DND-41 (cell line): Measurements from ENCODE around the gene UCK2.

Source experiments
- ATAC-seq: fragments of 200-7000 bp; cut with Tn5 transposase; 3 replicates; pipeline ENCODE4 v1.9.1; 2021; ENCODE audit warnings: low read depth; ENCODE audit not compliant: insufficient read depth
- DNase-seq: peaks from one replicate; pipeline ENCODE4 v3.0.0-alpha.2; 2020
- H2AFZ ChIP-seq: 2 replicates; pipeline ENCODE4 v1.6.0; 2012; ENCODE audit warnings: low read depth, low read length
- H3K27ac ChIP-seq: 2 replicates; pipeline ENCODE4 v1.5.1; 2012; ENCODE audit warnings: low read length, inconsistent platforms
- H3K27me3 ChIP-seq: fragments of 200-600 bp; sonication (generic); 2 replicates; pipeline ENCODE4 v1.6.0; 2012; ENCODE audit warnings: low read length, mild to moderate bottlenecking, inconsistent platforms; ENCODE audit not compliant: insufficient read depth, poor library complexity
- H3K36me3 ChIP-seq: 2 replicates; pipeline ENCODE4 v1.5.1; 2012; ENCODE audit warnings: low read length, inconsistent platforms; ENCODE audit not compliant: insufficient read depth
- H3K4me1 ChIP-seq: 2 replicates; pipeline ENCODE4 v1.5.1; 2012; ENCODE audit warnings: mild to moderate bottlenecking, low read length; ENCODE audit not compliant: insufficient read depth
- H3K4me2 ChIP-seq: 2 replicates; pipeline ENCODE4 v1.6.0; 2012; ENCODE audit warnings: mild to moderate bottlenecking, moderate library complexity, low read length, inconsistent platforms; ENCODE audit not compliant: insufficient read depth
- H3K4me3 ChIP-seq, 2 experiments: fragments of 200-600 bp in 1 of 2; shearing (Covaris generic) in 1 of 2; 2 replicates each; pipeline ENCODE4 v1.5.1; 2012 to 2016; ENCODE audit warnings: inconsistent platforms in 2 of 2, low read length in 2 of 2, mild to moderate bottlenecking in 2 of 2, low read depth in 1 of 2, moderate library complexity in 1 of 2
- H3K79me2 ChIP-seq: 2 replicates; pipeline ENCODE4 v1.6.0; 2012; ENCODE audit warnings: low read length, inconsistent platforms; ENCODE audit not compliant: insufficient read depth
- H3K9ac ChIP-seq: 2 replicates; pipeline ENCODE4 v1.6.0; 2012; ENCODE audit warnings: low read depth, mild to moderate bottlenecking, inconsistent platforms, low read length, moderate library complexity
- H3K9me3 ChIP-seq: 2 replicates; pipeline ENCODE4 v1.5.1; 2012; ENCODE audit warnings: low read length, moderate library complexity, mild to moderate bottlenecking, inconsistent platforms; ENCODE audit not compliant: insufficient read depth, severe bottlenecking
- H4K20me1 ChIP-seq: 2 replicates; pipeline ENCODE4 v1.6.0; 2012; ENCODE audit warnings: low read length; ENCODE audit not compliant: insufficient read depth
- CTCF ChIP-seq: IDR thresholded peaks from 2 replicates; pipeline ENCODE4 v1.5.1; 2012; ENCODE audit warnings: borderline replicate concordance, low read length, moderate library complexity, mild to moderate bottlenecking; ENCODE audit not compliant: poor library complexity, severe bottlenecking; ENCODE audit errors: extremely low read depth
- EZH2 ChIP-seq: IDR thresholded peaks from 3 replicates; pipeline ENCODE4 v1.6.1; 2012; ENCODE audit warnings: borderline replicate concordance, low read depth, mild to moderate bottlenecking, moderate library complexity, low read length, inconsistent platforms; ENCODE audit not compliant: severe bottlenecking

The UCK2 gene

GRCh38 chr1:165884690-165885304 is 57.4 kb downstream of the UCK2 start:
- Histone ChIP-seq H3K79me2 (peaks cover 100% of the 10 kb centered on the region), H3K9me3 (no peaks in the 10 kb centered on the region), H3K27ac (0 out of 2 replicates have a peak overlapping the region, but pooled peaks have one; percentile 6), H3K4me2 (no peak overlapping the region), H3K4me1 (peaks cover 26% of the 10 kb centered on the region), H2AFZ (no peak overlapping the region), H4K20me1 (peaks cover 95% of the 10 kb centered on the region), H3K4me3 (no peak overlapping the region), H3K27me3 (no peaks in the 10 kb centered on the region), H3K9ac (no peak overlapping the region), H3K36me3 (peaks cover 44% of the 10 kb centered on the region)
- ATAC-seq = no peak
- TF ChIP-seq EZH2 = no peak
- no peak for TF ChIP-seq CTCF
- no peak for DNase-seq

- DNase-seq (no peak), ATAC-seq (no peak)
- Histone ChIP-seq H3K4me2 (no peak overlapping the region), H3K4me1 (peaks cover 21% of the 10 kb centered on the region), H2AFZ (no peak overlapping the region), H3K9ac (no peak overlapping the region), H3K4me3 (no peak overlapping the region), H4K20me1 (peaks cover 95% of the 10 kb centered on the region), H3K27me3 (no peaks in the 10 kb centered on the region), H3K27ac (peak overlapping the region; percentile 13; the same call in 1 of the 2 replicates), H3K36me3 (peaks cover 49% of the 10 kb centered on the region), H3K9me3 (no peaks in the 10 kb centered on the region), H3K79me2 (peaks cover 100% of the 10 kb centered on the region)
- no peak for TF ChIP-seq EZH2
- TF ChIP-seq CTCF = no peak
Measured at GRCh38 chr1:165885305-165885694, 57.9 kb downstream of the UCK2 start.

GRCh38 chr1:165886193-165886592 is 58.8 kb downstream of the UCK2 start:
- peaks cover 57% of the 10 kb centered on the region for H3K36me3 ChIP-seq
- H3K27me3 ChIP-seq = no peaks in the 10 kb centered on the region
- H2AFZ ChIP-seq = no peak overlapping the region
- H3K79me2 ChIP-seq = peaks cover 100% of the 10 kb centered on the region
- H3K4me3 ChIP-seq = no peak overlapping the region
- DNase-seq (no peak), ATAC-seq (no peak)
- H4K20me1 ChIP-seq = peaks cover 94% of the 10 kb centered on the region
- peak overlapping the region; percentile 20; the same call in 1 of the 2 replicates for H3K27ac ChIP-seq
- H3K9me3 ChIP-seq = no peaks in the 10 kb centered on the region
- H3K4me1 ChIP-seq = peaks cover 18% of the 10 kb centered on the region
- H3K9ac ChIP-seq = no peak overlapping the region
- TF ChIP-seq EZH2 (no peak), CTCF (no peak)
- no peak overlapping the region for H3K4me2 ChIP-seq
